Choroid plexus epithelial cell (primary cell): ENCODE data around the gene VAC14.

Experiments used
- DNase-seq: peaks from one replicate; pipeline ENCODE4 v3.0.0-alpha.2; 2010; ENCODE audit warnings: low read depth
- H3K4me3 ChIP-seq: 2 replicates; pipeline ENCODE4 v1.5.1; 2011; ENCODE audit warnings: low read depth, mild to moderate bottlenecking, control low read depth, low read length, moderate library complexity
- TF ChIP-seq, protein P1 (sequence below): conservative IDR thresholded peaks from 2 replicates; pipeline ENCODE4 v1.5.1; 2011; ENCODE audit warnings: low read depth, mild to moderate bottlenecking, control low read depth, inconsistent platforms, low read length, moderate library complexity

VAC14 gene

DNA sequence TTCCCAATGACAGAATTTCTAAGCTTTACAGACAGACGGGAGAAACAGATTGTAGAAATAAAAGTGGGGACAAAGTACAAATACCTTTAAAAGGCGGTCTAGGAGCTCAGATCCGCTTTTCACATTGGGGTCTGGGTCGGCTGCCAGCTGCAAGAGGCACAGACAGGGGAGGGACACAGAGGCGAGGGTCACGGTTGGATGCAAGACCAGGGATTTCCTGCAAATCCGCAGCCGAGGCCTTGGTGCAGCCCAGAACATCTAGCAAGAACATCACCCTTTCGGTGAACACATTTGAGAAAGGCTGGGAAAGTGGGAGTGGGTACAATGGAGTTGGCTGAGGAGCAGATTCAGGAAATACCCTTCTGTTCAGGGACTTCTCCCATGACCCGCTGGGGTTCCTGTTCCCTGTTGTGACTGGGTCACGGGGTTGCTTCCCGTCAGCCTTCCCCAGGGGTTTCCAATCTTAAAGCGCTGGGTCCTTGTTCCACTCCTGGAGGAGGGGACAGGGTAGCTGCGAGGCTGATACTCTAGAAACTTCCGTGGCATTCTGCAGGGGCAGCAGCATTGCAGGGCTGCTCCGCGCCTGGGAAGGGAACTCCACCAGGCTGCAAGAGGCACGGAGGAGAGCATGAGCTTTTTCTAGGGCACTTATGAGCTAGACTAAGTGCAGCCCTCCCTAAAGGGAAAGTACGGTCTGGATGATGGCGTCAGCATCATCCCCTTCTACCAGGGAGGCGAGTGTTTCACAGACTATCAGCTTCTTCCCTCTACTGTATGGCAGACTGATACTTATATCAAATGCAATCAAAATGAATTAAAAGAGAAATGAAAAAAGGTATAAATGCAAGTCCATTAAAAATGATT, 16.0 kb downstream of the VAC14 start:
- no peak for DNase-seq
- no peak overlapping the region for H3K4me3 ChIP-seq
- TF ChIP-seq, protein P1, sequence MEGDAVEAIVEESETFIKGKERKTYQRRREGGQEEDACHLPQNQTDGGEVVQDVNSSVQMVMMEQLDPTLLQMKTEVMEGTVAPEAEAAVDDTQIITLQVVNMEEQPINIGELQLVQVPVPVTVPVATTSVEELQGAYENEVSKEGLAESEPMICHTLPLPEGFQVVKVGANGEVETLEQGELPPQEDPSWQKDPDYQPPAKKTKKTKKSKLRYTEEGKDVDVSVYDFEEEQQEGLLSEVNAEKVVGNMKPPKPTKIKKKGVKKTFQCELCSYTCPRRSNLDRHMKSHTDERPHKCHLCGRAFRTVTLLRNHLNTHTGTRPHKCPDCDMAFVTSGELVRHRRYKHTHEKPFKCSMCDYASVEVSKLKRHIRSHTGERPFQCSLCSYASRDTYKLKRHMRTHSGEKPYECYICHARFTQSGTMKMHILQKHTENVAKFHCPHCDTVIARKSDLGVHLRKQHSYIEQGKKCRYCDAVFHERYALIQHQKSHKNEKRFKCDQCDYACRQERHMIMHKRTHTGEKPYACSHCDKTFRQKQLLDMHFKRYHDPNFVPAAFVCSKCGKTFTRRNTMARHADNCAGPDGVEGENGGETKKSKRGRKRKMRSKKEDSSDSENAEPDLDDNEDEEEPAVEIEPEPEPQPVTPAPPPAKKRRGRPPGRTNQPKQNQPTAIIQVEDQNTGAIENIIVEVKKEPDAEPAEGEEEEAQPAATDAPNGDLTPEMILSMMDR, result no peak

DNA sequence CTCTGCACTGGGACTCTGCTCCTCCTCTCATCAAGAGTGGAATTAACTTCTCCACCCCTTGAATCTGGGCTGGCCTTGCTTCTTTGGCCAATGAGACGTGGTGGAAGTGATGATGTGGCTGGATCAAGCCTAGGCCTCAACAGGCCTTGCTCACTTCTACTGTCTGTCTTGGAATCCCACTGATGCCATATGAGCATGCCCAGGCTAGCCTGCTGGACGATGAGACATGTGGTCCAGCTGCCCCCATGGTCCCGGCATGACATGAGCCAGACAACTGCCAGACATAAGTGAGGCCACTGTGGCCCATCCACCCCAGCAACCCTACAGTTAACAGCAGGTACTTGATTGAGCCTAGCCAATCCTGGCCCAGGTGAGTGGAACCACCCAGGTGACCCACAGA, 18.7 kb downstream of the VAC14 start:
- DNase-seq, result no peak
- TF ChIP-seq, protein P1, result no peak
- no peak overlapping the region for H3K4me3 ChIP-seq

DNA sequence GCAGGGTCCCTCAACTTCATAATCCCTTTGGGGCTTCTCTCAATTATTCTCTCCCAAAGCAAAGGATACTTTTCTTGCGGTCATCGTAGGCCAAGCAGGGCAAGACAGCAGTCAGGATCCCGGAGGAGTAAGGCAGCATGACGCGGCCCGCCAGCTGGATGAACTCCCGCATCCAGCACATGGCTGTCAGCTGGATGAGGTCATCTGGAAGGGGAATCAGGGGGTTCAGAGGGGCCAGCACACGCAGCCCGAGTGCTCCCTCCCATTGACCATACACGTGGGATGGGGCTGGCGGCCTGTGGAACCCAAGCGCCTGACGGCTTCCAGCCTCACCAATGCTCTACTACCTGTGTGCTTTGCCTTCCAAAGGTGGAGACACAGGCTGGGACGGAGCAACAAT, 19.2 kb downstream of the VAC14 start:
- DNase-seq, result no peak
- TF ChIP-seq, protein P1, result no peak
- H3K4me3 ChIP-seq, result no peak overlapping the region

DNA sequence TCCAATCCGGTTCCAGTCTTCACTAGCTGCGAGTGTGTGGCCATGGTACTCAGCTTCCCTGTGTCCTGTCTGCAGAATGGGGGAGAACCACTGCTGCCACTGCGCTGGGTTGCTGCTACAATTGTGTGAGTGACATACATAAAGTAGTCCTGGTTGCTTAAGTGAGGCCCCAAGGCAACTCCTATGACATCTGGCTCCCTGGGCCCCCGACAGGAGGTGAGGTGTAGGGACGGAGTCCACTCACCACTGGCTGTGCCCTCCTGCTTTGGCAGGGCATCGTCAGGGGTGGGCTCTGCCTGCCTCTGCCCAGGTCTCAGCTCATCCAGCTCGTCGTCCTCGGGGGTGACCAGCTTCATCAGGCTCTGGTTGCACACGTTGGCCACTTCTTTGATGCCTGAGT, 20.4 kb downstream of the VAC14 start:
- DNase-seq, result no peak
- no peak overlapping the region for H3K4me3 ChIP-seq
- TF ChIP-seq, protein P1, result no peak

DNA sequence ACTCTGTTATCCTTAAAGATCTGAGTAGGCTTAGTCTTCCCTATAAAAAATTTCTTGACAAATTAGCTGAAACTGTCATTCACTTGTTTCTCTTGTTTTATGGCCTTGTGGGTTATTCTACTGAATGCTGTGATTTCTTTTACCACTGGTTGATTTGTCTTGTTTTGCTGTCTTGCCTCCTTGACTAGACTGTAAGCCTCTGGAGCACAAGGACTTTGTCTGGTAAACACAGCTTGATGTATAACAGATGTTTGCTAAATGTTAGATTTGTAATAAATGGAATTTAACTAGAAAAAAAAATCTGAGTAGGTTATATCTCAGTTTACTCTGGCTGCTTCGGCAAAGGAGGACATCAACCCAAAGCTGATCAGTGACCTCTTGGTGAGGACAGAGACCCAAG, 21.6 kb downstream of the VAC14 start:
- no peak overlapping the region for H3K4me3 ChIP-seq
- TF ChIP-seq, protein P1, result no peak
- no peak for DNase-seq

DNA sequence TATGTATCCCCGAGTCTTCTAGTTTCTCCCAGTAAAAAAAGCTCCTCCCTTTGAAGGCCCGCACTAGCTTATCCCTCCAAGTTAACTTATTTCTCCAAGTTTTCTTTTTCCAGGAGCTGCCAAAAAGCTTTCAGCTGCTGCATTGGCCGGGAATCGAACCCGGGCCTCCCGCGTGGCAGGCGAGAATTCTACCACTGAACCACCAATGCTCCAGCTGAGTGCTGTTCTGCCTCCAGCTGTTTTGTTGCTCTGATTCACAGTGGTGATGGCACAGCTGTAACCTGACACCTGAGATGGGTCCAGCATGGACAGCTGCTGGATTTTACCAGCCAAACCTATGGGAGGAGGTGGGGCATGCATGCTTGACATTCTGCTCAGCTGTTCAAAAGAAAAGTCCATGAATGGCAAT, 22.1 kb downstream of the VAC14 start:
- peak; percentile 95 for DNase-seq
- no peak overlapping the region for H3K4me3 ChIP-seq
- TF ChIP-seq, protein P1, result no peak

DNA sequence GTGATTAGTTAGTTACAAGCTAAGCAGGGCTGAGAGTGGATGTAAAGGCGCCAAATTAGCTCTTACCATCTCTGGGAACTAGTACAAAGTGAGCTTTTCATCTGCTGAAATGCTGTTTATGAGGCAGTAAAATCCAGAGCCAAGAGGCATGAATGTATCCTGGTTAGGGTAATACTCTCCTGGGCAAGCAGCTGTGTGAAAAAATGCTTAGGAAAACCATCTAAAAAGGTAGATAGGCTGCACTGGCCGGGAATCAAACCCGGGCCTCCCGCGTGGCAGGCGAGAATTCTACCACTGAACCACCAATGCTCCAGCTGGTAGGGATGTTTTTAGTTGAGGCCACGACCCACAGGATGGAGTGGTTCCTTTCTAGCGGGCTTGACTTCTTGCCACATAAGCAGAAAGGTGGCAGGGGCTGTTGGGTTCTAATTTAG, 23.0 kb downstream of the VAC14 start:
- peak; percentile 51 for DNase-seq
- H3K4me3 ChIP-seq, result no peak overlapping the region
- TF ChIP-seq, protein P1, result no peak
